Naive thymus-derived CD4-positive, alpha-beta T cell (primary cell): ENCODE results near the gene C5orf63. TPM values are rescaled to one million over a fixed set of nuclear protein-coding genes. Genes with fewer than 3 reads are reported as not detected.

Experiments
- ATAC-seq: fragments of 150-1000 bp; cut with Tn5 transposase; 2 replicates; pipeline ENCODE4 v1.10.0; 2021; ENCODE audit warnings: mild to moderate bottlenecking, moderate library complexity
- CTCF ChIA-PET: fragments of 350-600 bp; sonication (Branson Sonifier 250); formaldehyde crosslinking; loops from one replicate; lab custom pipeline; 2021; ENCODE audit warnings: antibody characterized with exemption; lab: Charles Lee
- POLR2A ChIA-PET: fragments of 350-600 bp; sonication (Branson Sonifier 250); formaldehyde crosslinking; loops from one replicate; lab custom pipeline; 2021; ENCODE audit warnings: antibody characterized with exemption, inconsistent platforms; lab: Charles Lee
- DNase-seq, 9 donors: peaks; one replicate each; pipeline versions ENCODE4 v3.0.0 to v3.0.0-alpha.2; 2020 to 2022; ENCODE audit warnings: mixed read lengths in 1 of 9
- H3K27ac ChIP-seq: one replicate; pipeline ENCODE4 v1.7.0; 2013; ENCODE audit warnings: mild to moderate bottlenecking, low read depth, low read length, moderate library complexity
- H3K27me3 ChIP-seq, 2 donors: one replicate each; pipeline ENCODE4 v1.7.0; 2013; ENCODE audit warnings: low read length in 2 of 2, mild to moderate bottlenecking in 2 of 2, moderate library complexity in 2 of 2; ENCODE audit not compliant: control insufficient read depth in 2 of 2, insufficient read depth in 2 of 2
- H3K36me3 ChIP-seq, 3 experiments: 1 replicate in 2 of 3; 2 replicates in 1 of 3; pipeline ENCODE4 v1.7.0; 2013; ENCODE audit warnings: low read length in 3 of 3, mild to moderate bottlenecking in 3 of 3, moderate library complexity in 1 of 3; ENCODE audit not compliant: insufficient read depth in 3 of 3, control insufficient read depth in 2 of 3
- H3K4me1 ChIP-seq, 2 donors: one replicate each; pipeline ENCODE4 v1.7.0; 2013; ENCODE audit warnings: low read length in 2 of 2, mild to moderate bottlenecking in 2 of 2, moderate library complexity in 1 of 2; ENCODE audit not compliant: control insufficient read depth in 2 of 2, insufficient read depth in 2 of 2
- H3K4me3 ChIP-seq: 2 replicates; pipeline ENCODE4 v1.7.0; 2013; ENCODE audit warnings: mild to moderate bottlenecking, low read length
- H3K9me3 ChIP-seq, 3 experiments: 1 replicate in 2 of 3; 2 replicates in 1 of 3; pipeline ENCODE4 v1.7.0; 2013; ENCODE audit warnings: low read length in 3 of 3; ENCODE audit not compliant: control insufficient read depth in 2 of 3
- H3K27ac Mint-ChIP-seq, 9 donors: one replicate each; pipeline ENCODE4 v1.8.0; 2020 to 2022; ENCODE audit warnings: mixed read lengths in 9 of 9, mild to moderate bottlenecking in 8 of 9, moderate library complexity in 5 of 9, inconsistent platforms in 2 of 9
- H3K27me3 Mint-ChIP-seq, 5 donors: one replicate each; pipeline ENCODE4 v1.8.0; 2021 to 2022; ENCODE audit warnings: mixed read lengths in 5 of 5, mild to moderate bottlenecking in 1 of 5
- H3K36me3 Mint-ChIP-seq, 5 donors: one replicate each; pipeline ENCODE4 v1.8.0; 2020 to 2022; ENCODE audit warnings: mixed read lengths in 5 of 5, mild to moderate bottlenecking in 3 of 5, inconsistent platforms in 1 of 5
- H3K4me1 Mint-ChIP-seq, 7 donors: one replicate each; pipeline ENCODE4 v1.8.0; 2020 to 2022; ENCODE audit warnings: mixed read lengths in 7 of 7, mild to moderate bottlenecking in 3 of 7, inconsistent platforms in 1 of 7
- H3K4me3 Mint-ChIP-seq, 10 donors: one replicate each; pipeline ENCODE4 v1.8.0; 2020 to 2022; ENCODE audit warnings: mild to moderate bottlenecking in 10 of 10, mixed read lengths in 10 of 10, moderate library complexity in 6 of 10, inconsistent platforms in 2 of 10
- H3K9me3 Mint-ChIP-seq, 11 donors: one replicate each; pipeline ENCODE4 v1.8.0; 2020 to 2022; ENCODE audit warnings: mixed read lengths in 11 of 11, mild to moderate bottlenecking in 4 of 11, inconsistent platforms in 1 of 11, moderate library complexity in 1 of 11
- intact Hi-C, 2 donors: fragments of 100-400 bp; cut with micrococcal nuclease; formaldehyde crosslinking; loops; one replicate each; pipeline ENCODE4 v1.15.1; 2023
- polyA plus RNA-seq, 2 donors: library from polyadenylated mRNA; unstranded; fragments of 300-500 nt; fragmentation: Illumina TruSeq; gene quantifications; one replicate each; pipeline ENCODE4 v1.2.3, GENCODE V29; 2021
- total RNA-seq, 6 experiments: library from RNA in 5 of 6; stranded (reverse) in 5 of 6; gene quantifications; 1 replicate in 5 of 6; 2 replicates in 1 of 6; pipeline ENCODE4 v1.2.3 and lab custom pipeline; 2021 to 2026

C5orf63 gene
- total and polyA plus RNA-seq, 7 experiments from 2014 or later, result 4.3 to 20.7 (median 11.7) TPM

GRCh38 chr5:127004721-127005120 lies 68.6 kb downstream of the C5orf63 start:
- H3K9me3 ChIP-seq, result no peaks in the 10 kb centered on the region
- H3K36me3 ChIP-seq, result no peaks in the 10 kb centered on the region
- Mint-ChIP-seq H3K4me1 (peaks cover 0 to 30% (median 12%) of the 10 kb centered on the region in 7 donors), H3K36me3 (peaks cover 0 to 11% (median 5%) of the 10 kb centered on the region in 5 donors), H3K27me3 (no peaks in the 10 kb centered on the region), H3K4me3 (no peak overlapping the region), H3K27ac (no peak overlapping the region), H3K9me3 (no peaks in the 10 kb centered on the region)
- CTCF ChIA-PET, result no interaction called here
- no peak for DNase-seq
- POLR2A ChIA-PET, result interaction anchor here (0.6 kb wide), 1 partner anchor 557 kb away, joined by 3 read pairs; no protein-coding TSS in a partner anchor
- intact Hi-C loops, result loop anchor here in 1 of 2 donors (5.0 kb wide), 1 partner anchor 32 kb away; no protein-coding TSS in a partner anchor
- no peak for ATAC-seq
- H3K27ac ChIP-seq, result no peak overlapping the region
- H3K4me1 ChIP-seq, result no peaks in the 10 kb centered on the region
- H3K4me3 ChIP-seq, result no peak overlapping the region
- no peaks in the 10 kb centered on the region for H3K27me3 ChIP-seq

- H3K9me3 ChIP-seq, result no peaks in the 10 kb centered on the region
- Mint-ChIP-seq H3K9me3 (no peaks in the 10 kb centered on the region), H3K36me3 (peaks cover 0 to 15% (median 5%) of the 10 kb centered on the region in 5 donors), H3K4me1 (peaks cover 0 to 30% (median 12%) of the 10 kb centered on the region in 7 donors), H3K27me3 (no peaks in the 10 kb centered on the region), H3K27ac (no peak overlapping the region), H3K4me3 (no peak overlapping the region)
- POLR2A ChIA-PET, result no interaction called here
- no peaks in the 10 kb centered on the region for H3K4me1 ChIP-seq
- H3K27ac ChIP-seq, result no peak overlapping the region
- H3K4me3 ChIP-seq, result no peak overlapping the region
- H3K27me3 ChIP-seq, result no peaks in the 10 kb centered on the region
- DNase-seq (no peak), ATAC-seq (no peak)
- no peaks in the 10 kb centered on the region for H3K36me3 ChIP-seq
- intact Hi-C loops, result no loop called here
- CTCF ChIA-PET, result no interaction called here
Observed at GRCh38 chr5:127003798-127004495, 69.4 kb downstream of the C5orf63 start.

GRCh38 chr5:127002390-127002789 lies 70.9 kb downstream of the C5orf63 start:
- H3K9me3 ChIP-seq, result no peaks in the 10 kb centered on the region
- ATAC-seq (no peak), DNase-seq (no peak)
- intact Hi-C loops, result no loop called here
- Mint-ChIP-seq H3K27me3 (no peaks in the 10 kb centered on the region), H3K36me3 (peaks cover 0 to 15% (median 5%) of the 10 kb centered on the region in 5 donors), H3K9me3 (no peaks in the 10 kb centered on the region), H3K4me1 (peaks cover 0 to 32% (median 12%) of the 10 kb centered on the region in 7 donors), H3K4me3 (no peak overlapping the region), H3K27ac (no peak overlapping the region)
- H3K4me3 ChIP-seq, result no peak overlapping the region
- no peaks in the 10 kb centered on the region for H3K27me3 ChIP-seq
- CTCF ChIA-PET, result no interaction called here
- H3K4me1 ChIP-seq, result no peaks in the 10 kb centered on the region
- H3K36me3 ChIP-seq, result no peaks in the 10 kb centered on the region
- POLR2A ChIA-PET, result interaction anchor here (0.6 kb wide), 1 partner anchor 230 kb away, joined by 3 read pairs; no protein-coding TSS in a partner anchor
- no peak overlapping the region for H3K27ac ChIP-seq

GRCh38 chr5:127001621-127002296 lies 71.5 kb downstream of the C5orf63 start:
- ATAC-seq (no peak), DNase-seq (no peak)
- Mint-ChIP-seq H3K4me3 (no peak overlapping the region), H3K4me1 (peaks cover 0 to 27% (median 12%) of the 10 kb centered on the region in 7 donors), H3K27me3 (no peaks in the 10 kb centered on the region), H3K36me3 (peaks cover 0 to 20% (median 5%) of the 10 kb centered on the region in 5 donors), H3K9me3 (no peaks in the 10 kb centered on the region), H3K27ac (peak overlapping the region in 1 of 9 donors; percentile 36)
- no peaks in the 10 kb centered on the region for H3K4me1 ChIP-seq
- intact Hi-C loops, result no loop called here
- H3K27me3 ChIP-seq, result no peaks in the 10 kb centered on the region
- no peaks in the 10 kb centered on the region for H3K9me3 ChIP-seq
- no peak overlapping the region for H3K4me3 ChIP-seq
- ChIA-PET CTCF (no interaction called here), POLR2A (interaction anchor here (0.6 kb wide), 1 partner anchor 230 kb away, joined by 3 read pairs; no protein-coding TSS in a partner anchor)
- no peak overlapping the region for H3K27ac ChIP-seq
- H3K36me3 ChIP-seq, result no peaks in the 10 kb centered on the region

Other genes starting within 250 kb of the C5orf63 start
- 10 to 100 TPM in 3 of 5 experiments, 1 to 10 TPM in 2; 3.1 to 15.4 (median 13.0) TPM for gene MARCHF3, start 42.9 kb downstream of the C5orf63 start, total RNA-seq
- 10 to 100 TPM; 10.8 to 14.9 TPM for gene MARCHF3, start 42.9 kb downstream of the C5orf63 start, polyA plus RNA-seq
- not detected for gene MEGF10, start 217.3 kb upstream of the C5orf63 start, total RNA-seq
- not detected for gene MEGF10, start 217.3 kb upstream of the C5orf63 start, polyA plus RNA-seq